ENCODE results near the gene AFTPH. TPM values are rescaled to one million over a fixed set of nuclear protein-coding genes. Genes with fewer than 3 reads are reported as not detected.

AFTPH gene
- total RNA-seq, 2 experiments from 2014 or later: 25.3 to 27.3 TPM

- Mint-ChIP-seq H3K36me3 (ENCODE audit: low read depth) (peaks cover 11% of the 10 kb centered on the region), H3K4me3 (no peak overlapping the region), H3K9me3 (no peaks in the 10 kb centered on the region), H3K27me3 (ENCODE audit: low read depth) (no peaks in the 10 kb centered on the region), H3K4me1 (ENCODE audit: low read depth) (peaks cover 10% of the 10 kb centered on the region), H3K27ac (no peak overlapping the region)
- intact Hi-C loops (cut with micrococcal nuclease): loop anchor here (1.0 kb wide), 1 partner anchor 10 kb away; no protein-coding TSS in a partner anchor
- CTCF ChIA-PET: interaction anchor here (0.7 to 0.9 kb wide), 3 partner anchors 11 to 62 kb away, joined by 3 read pairs; no protein-coding TSS in a partner anchor
- no peak for DNase-seq
Observed at GRCh38 chr2:64550042-64550441, 25.9 kb downstream of the AFTPH start.

DNA sequence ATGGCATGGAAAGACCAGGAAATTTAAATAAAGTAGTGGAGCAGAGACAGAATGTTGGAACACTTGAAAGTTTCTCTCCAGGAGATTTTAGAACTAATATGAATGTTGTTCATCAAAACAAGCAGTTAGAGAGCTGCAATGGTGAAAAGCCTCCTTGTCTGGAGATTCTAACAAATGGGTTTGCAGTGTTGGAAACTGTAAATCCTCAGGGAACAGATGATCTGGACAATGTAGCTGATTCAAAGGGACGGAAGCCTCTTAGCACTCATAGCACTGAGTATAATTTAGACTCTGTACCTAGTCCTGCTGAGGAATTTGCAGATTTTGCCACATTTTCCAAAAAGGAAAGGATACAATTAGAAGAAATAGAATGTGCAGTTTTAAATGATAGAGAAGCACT lies 27.7 kb downstream of the AFTPH start:
- CTCF ChIA-PET: interaction anchor here (0.7 to 2.2 kb wide), 5 partner anchors 19 to 221 kb away, joined by 3 to 8 read pairs (median 3); no protein-coding TSS in a partner anchor
- H3K27me3 Mint-ChIP-seq (ENCODE audit: low read depth): no peaks in the 10 kb centered on the region
- no peak overlapping the region for H3K27ac Mint-ChIP-seq

GRCh38 chr2:64554117-64554516 lies 30.0 kb downstream of the AFTPH start:
- intact Hi-C loops (cut with micrococcal nuclease): no loop called here
- Mint-ChIP-seq H3K36me3 (ENCODE audit: low read depth) (peaks cover 14% of the 10 kb centered on the region), H3K4me3 (no peak overlapping the region)

More for the DNA sequence above, 27.7 kb downstream of the AFTPH start:
- peaks cover 20% of the 10 kb centered on the region for H3K4me1 Mint-ChIP-seq (ENCODE audit: low read depth)
- no peak for DNase-seq
- intact Hi-C loops (cut with micrococcal nuclease): no loop called here
- H3K9me3 Mint-ChIP-seq: no peaks in the 10 kb centered on the region
- no peak overlapping the region for H3K4me3 Mint-ChIP-seq
- peaks cover 14% of the 10 kb centered on the region for H3K36me3 Mint-ChIP-seq (ENCODE audit: low read depth)

GRCh38 chr2:64558445-64559081 lies 34.4 kb downstream of the AFTPH start:
- DNase-seq: no peak
- Mint-ChIP-seq H3K4me3 (no peak overlapping the region), H3K36me3 (ENCODE audit: low read depth) (peaks cover 3% of the 10 kb centered on the region), H3K4me1 (ENCODE audit: low read depth) (peaks cover 41% of the 10 kb centered on the region), H3K27ac (no peak overlapping the region), H3K9me3 (no peaks in the 10 kb centered on the region), H3K27me3 (ENCODE audit: low read depth) (no peaks in the 10 kb centered on the region)
- CTCF ChIA-PET: interaction anchor here (0.6 to 8.9 kb wide), 6 partner anchors 11 to 71 kb away, joined by 3 to 104 read pairs (median 3); partner anchors contain the start of gene AFTPH
- intact Hi-C loops (cut with micrococcal nuclease): no loop called here

More at GRCh38 chr2:64554117-64554516, 30.0 kb downstream of the AFTPH start:
- Mint-ChIP-seq H3K9me3 (no peaks in the 10 kb centered on the region), H3K4me1 (ENCODE audit: low read depth) (peaks cover 22% of the 10 kb centered on the region), H3K27ac (no peak overlapping the region), H3K27me3 (ENCODE audit: low read depth) (no peaks in the 10 kb centered on the region)
- no peak for DNase-seq
- CTCF ChIA-PET: interaction anchor here (0.6 to 1.3 kb wide), 7 partner anchors 8 to 935 kb away, joined by 3 to 5 read pairs (median 4); no protein-coding TSS in a partner anchor

DNA sequence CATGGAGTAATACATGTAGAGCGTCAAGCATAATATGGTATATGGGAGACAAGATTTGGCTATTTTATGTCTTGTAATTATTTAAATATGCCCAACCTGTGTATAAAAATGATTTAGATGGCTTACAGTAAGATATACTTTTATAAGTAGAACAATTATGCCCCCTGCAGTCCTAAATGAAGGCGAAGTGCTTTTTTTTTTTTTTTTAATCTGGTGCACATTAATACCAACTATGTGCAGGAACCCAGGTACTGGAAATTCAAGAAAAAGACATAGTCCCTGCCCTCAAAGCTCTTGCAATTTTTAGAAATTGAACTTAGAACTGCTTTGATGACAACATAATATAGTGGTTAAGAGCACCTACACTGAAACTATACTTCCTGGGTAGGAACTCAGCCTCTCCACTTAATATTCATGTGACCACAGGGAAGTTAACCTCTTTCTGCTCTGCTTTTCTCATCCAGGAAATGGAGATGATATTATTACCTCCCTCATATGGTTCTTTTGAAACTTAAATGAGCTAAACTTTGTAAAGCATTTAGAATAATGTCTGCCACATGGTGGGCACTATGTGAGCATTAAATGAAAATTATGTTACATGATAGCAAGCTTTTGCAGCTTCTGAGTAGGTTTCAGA lies 38.1 kb downstream of the AFTPH start:
- DNase-seq: no peak
- no peak overlapping the region for H3K27ac Mint-ChIP-seq
- CTCF ChIA-PET: interaction anchor here (0.6 to 8.9 kb wide), 11 partner anchors 8 to 428 kb away, joined by 3 to 104 read pairs (median 4); partner anchors contain the start of gene AFTPH
- H3K9me3 Mint-ChIP-seq: no peaks in the 10 kb centered on the region
- peaks cover 4% of the 10 kb centered on the region for H3K36me3 Mint-ChIP-seq (ENCODE audit: low read depth)
- intact Hi-C loops (cut with micrococcal nuclease): loop anchor here (1.0 kb wide), 2 partner anchors 40 to 231 kb away; no protein-coding TSS in a partner anchor
- no peaks in the 10 kb centered on the region for H3K27me3 Mint-ChIP-seq (ENCODE audit: low read depth)
- peaks cover 43% of the 10 kb centered on the region for H3K4me1 Mint-ChIP-seq (ENCODE audit: low read depth)
- H3K4me3 Mint-ChIP-seq: no peak overlapping the region

DNA sequence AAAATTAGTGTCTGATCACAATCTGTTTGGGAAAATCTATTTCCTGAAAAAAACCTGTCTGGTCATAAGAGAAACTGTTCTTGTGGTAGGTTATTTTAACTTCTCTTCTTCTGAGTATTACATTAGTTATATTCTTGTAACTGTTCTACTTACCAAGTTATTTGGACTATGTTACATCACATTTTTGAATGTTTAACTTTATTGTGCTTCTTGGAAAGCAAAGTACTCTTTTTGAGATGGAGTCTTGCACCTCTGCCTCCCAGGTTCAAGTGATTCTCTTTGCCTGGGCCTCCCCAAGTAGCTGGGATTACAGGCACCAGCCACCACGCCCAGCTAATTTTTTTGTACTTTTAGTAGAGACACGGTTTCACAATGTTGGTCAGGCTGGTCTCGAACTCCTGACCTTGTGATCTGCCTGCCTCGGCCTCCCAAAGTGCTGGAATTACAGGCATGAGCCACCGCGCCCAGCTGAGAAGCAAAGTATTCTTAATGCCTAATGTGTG lies 39.4 kb downstream of the AFTPH start:
- Mint-ChIP-seq H3K9me3 (no peaks in the 10 kb centered on the region), H3K27ac (no peak overlapping the region), H3K4me1 (ENCODE audit: low read depth) (peaks cover 37% of the 10 kb centered on the region), H3K4me3 (no peak overlapping the region), H3K27me3 (ENCODE audit: low read depth) (no peaks in the 10 kb centered on the region), H3K36me3 (ENCODE audit: low read depth) (peaks cover 7% of the 10 kb centered on the region)
- DNase-seq: no peak
- intact Hi-C loops (cut with micrococcal nuclease): no loop called here
- CTCF ChIA-PET: interaction anchor here (0.7 to 8.9 kb wide), 3 partner anchors 40 to 233 kb away, joined by 3 to 104 read pairs (median 21); partner anchors contain the start of gene AFTPH

GRCh38 chr2:64565949-64566710 lies 42.0 kb downstream of the AFTPH start:
- H3K9me3 Mint-ChIP-seq: no peaks in the 10 kb centered on the region
- no peak overlapping the region for H3K27ac Mint-ChIP-seq
- CTCF ChIA-PET: interaction anchor here (0.6 to 1.6 kb wide), 5 partner anchors 43 to 706 kb away, joined by 3 to 10 read pairs (median 4); partner anchors contain the start of gene AFTPH
- no peaks in the 10 kb centered on the region for H3K27me3 Mint-ChIP-seq (ENCODE audit: low read depth)
- H3K36me3 Mint-ChIP-seq (ENCODE audit: low read depth): peaks cover 10% of the 10 kb centered on the region
- no peak overlapping the region for H3K4me3 Mint-ChIP-seq
- H3K4me1 Mint-ChIP-seq (ENCODE audit: low read depth): peaks cover 28% of the 10 kb centered on the region
- DNase-seq: no peak
- intact Hi-C loops (cut with micrococcal nuclease): no loop called here

- Mint-ChIP-seq H3K9me3 (no peaks in the 10 kb centered on the region), H3K4me3 (no peak overlapping the region), H3K4me1 (ENCODE audit: low read depth) (peaks cover 19% of the 10 kb centered on the region), H3K27ac (no peak overlapping the region), H3K27me3 (ENCODE audit: low read depth) (no peaks in the 10 kb centered on the region), H3K36me3 (ENCODE audit: low read depth) (peaks cover 16% of the 10 kb centered on the region)
- intact Hi-C loops (cut with micrococcal nuclease): no loop called here
- DNase-seq: no peak
- CTCF ChIA-PET: interaction anchor here (0.7 to 1.6 kb wide), 3 partner anchors 19 to 49 kb away, joined by 3 to 10 read pairs (median 7); partner anchors contain the start of gene AFTPH
Observed at GRCh38 chr2:64567473-64567872, 43.3 kb downstream of the AFTPH start.

DNA sequence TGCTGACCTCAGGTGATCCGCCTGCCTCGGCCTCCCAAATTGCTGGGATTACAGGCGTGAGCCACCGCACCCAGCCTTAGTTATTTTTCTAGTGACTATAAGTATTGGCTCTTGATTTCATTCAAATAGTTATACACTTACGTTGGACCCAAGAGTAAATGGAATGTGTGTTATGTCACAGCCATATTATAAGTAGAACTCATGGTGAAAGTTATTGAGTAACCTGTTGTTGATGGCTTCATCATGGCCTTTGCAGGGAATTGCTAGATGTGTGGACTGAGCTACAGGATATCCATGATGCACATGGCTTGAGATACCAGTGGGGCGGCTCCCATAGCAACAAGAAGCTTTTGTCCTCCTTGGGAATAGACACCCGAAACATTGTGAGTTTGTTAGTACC lies 44.7 kb downstream of the AFTPH start:
- H3K36me3 Mint-ChIP-seq (ENCODE audit: low read depth): peaks cover 16% of the 10 kb centered on the region
- no peak overlapping the region for H3K27ac Mint-ChIP-seq
- H3K4me1 Mint-ChIP-seq (ENCODE audit: low read depth): peaks cover 15% of the 10 kb centered on the region
- CTCF ChIA-PET: interaction anchor here (0.6 to 1.7 kb wide), 2 partner anchors 40 to 48 kb away, joined by 3 to 8 read pairs; no protein-coding TSS in a partner anchor
- H3K4me3 Mint-ChIP-seq: no peak overlapping the region
- intact Hi-C loops (cut with micrococcal nuclease): no loop called here
- H3K27me3 Mint-ChIP-seq (ENCODE audit: low read depth): no peaks in the 10 kb centered on the region
- H3K9me3 Mint-ChIP-seq: no peaks in the 10 kb centered on the region
- no peak for DNase-seq

GRCh38 chr2:64574871-64575270 lies 50.7 kb downstream of the AFTPH start:
- no peak overlapping the region for H3K27ac Mint-ChIP-seq
- CTCF ChIA-PET: interaction anchor here (0.7 to 1.8 kb wide), 4 partner anchors 12 to 247 kb away, joined by 3 to 6 read pairs (median 4); no protein-coding TSS in a partner anchor
- H3K36me3 Mint-ChIP-seq (ENCODE audit: low read depth): peaks cover 18% of the 10 kb centered on the region
- no peak overlapping the region for H3K4me3 Mint-ChIP-seq
- H3K27me3 Mint-ChIP-seq (ENCODE audit: low read depth): no peaks in the 10 kb centered on the region
- H3K4me1 Mint-ChIP-seq (ENCODE audit: low read depth): no peaks in the 10 kb centered on the region
- intact Hi-C loops (cut with micrococcal nuclease): no loop called here
- no peaks in the 10 kb centered on the region for H3K9me3 Mint-ChIP-seq
- no peak for DNase-seq

GRCh38 chr2:64581018-64581417 lies 56.9 kb downstream of the AFTPH start:
- Mint-ChIP-seq H3K27ac (no peak overlapping the region), H3K9me3 (no peaks in the 10 kb centered on the region), H3K36me3 (ENCODE audit: low read depth) (peaks cover 8% of the 10 kb centered on the region), H3K4me3 (no peak overlapping the region), H3K4me1 (ENCODE audit: low read depth) (no peaks in the 10 kb centered on the region), H3K27me3 (ENCODE audit: low read depth) (no peaks in the 10 kb centered on the region)
- intact Hi-C loops (cut with micrococcal nuclease): no loop called here
- no peak for DNase-seq
- CTCF ChIA-PET: interaction anchor here (0.9 to 3.2 kb wide), 5 partner anchors 9 to 286 kb away, joined by 3 to 10 read pairs (median 3); no protein-coding TSS in a partner anchor
